ENCODE data around the gene SLC25A21. TPM values are rescaled to one million over a fixed set of nuclear protein-coding genes. Genes with fewer than 3 reads are reported as not detected.
"Not testable (repeated sequence)": the region's sequence is repeated elsewhere in the genome, so short reads cannot be mapped to it uniquely, and the experiment has no call there.

The SLC25A21 gene
- total RNA-seq, 4 donors from 2014 or later, result 0.67 to 2.1 (median 0.91) TPM

- intact Hi-C loops (cut with DNase I), result no loop called here
- Histone ChIP-seq H3K9me3 (no peaks in the 10 kb centered on the region), H3K4me3 (no peak overlapping the region), H3K36me3 (no peaks in the 10 kb centered on the region), H3K27ac (no peak overlapping the region), H3K27me3 (no peaks in the 10 kb centered on the region), H3K4me1 (peaks cover 0 to 14% (median 3%) of the 10 kb centered on the region in 3 donors)
- 50 to 63% methylated on average over 2 of the region's 2 CpGs for WGBS, 2 donors
- no peak for TF ChIP-seq POLR2A (IDR thresholded peaks at IDR 0.05)
- TF ChIP-seq, protein P1, sequence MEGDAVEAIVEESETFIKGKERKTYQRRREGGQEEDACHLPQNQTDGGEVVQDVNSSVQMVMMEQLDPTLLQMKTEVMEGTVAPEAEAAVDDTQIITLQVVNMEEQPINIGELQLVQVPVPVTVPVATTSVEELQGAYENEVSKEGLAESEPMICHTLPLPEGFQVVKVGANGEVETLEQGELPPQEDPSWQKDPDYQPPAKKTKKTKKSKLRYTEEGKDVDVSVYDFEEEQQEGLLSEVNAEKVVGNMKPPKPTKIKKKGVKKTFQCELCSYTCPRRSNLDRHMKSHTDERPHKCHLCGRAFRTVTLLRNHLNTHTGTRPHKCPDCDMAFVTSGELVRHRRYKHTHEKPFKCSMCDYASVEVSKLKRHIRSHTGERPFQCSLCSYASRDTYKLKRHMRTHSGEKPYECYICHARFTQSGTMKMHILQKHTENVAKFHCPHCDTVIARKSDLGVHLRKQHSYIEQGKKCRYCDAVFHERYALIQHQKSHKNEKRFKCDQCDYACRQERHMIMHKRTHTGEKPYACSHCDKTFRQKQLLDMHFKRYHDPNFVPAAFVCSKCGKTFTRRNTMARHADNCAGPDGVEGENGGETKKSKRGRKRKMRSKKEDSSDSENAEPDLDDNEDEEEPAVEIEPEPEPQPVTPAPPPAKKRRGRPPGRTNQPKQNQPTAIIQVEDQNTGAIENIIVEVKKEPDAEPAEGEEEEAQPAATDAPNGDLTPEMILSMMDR (IDR thresholded peaks at IDR 0.05), result no peak
- DNase-seq, result no peak
These were observed 354.2 kb downstream of the SLC25A21 start for GRCh38 chr14:36818246-36818645.

GRCh38 chr14:36817071-36817930 is 355.1 kb downstream of the SLC25A21 start:
- intact Hi-C loops (cut with DNase I), result no loop called here
- WGBS, 2 donors, result 79 to 81% methylated on average over 7 to 9 of the region's 9 CpGs
- TF ChIP-seq, protein P1 (IDR thresholded peaks at IDR 0.05), result no peak
- TF ChIP-seq POLR2A (IDR thresholded peaks at IDR 0.05), result no peak
- H3K9me3 ChIP-seq, result no peaks in the 10 kb centered on the region
- H3K4me3 ChIP-seq, result no peak overlapping the region
- no peaks in the 10 kb centered on the region for H3K36me3 ChIP-seq
- H3K27me3 ChIP-seq, result no peaks in the 10 kb centered on the region
- DNase-seq, result no peak
- no peak overlapping the region for H3K27ac ChIP-seq
- H3K4me1 ChIP-seq, result peaks cover 0 to 14% (median 3%) of the 10 kb centered on the region in 3 donors

- Histone ChIP-seq H3K27ac (no peak overlapping the region), H3K9me3 (no peaks in the 10 kb centered on the region), H3K4me3 (no peak overlapping the region), H3K36me3 (no peaks in the 10 kb centered on the region), H3K27me3 (no peaks in the 10 kb centered on the region), H3K4me1 (peaks cover 0 to 14% (median 3%) of the 10 kb centered on the region in 3 donors)
- TF ChIP-seq, protein P1 (IDR thresholded peaks at IDR 0.05), result no peak
- no peak for TF ChIP-seq POLR2A (IDR thresholded peaks at IDR 0.05)
- 39 to 56% methylated on average over 5 of the region's 5 CpGs for WGBS, 2 donors
- intact Hi-C loops (cut with DNase I), result no loop called here
- DNase-seq, result no peak
These were observed 355.9 kb downstream of the SLC25A21 start for GRCh38 chr14:36816481-36816880.

DNA sequence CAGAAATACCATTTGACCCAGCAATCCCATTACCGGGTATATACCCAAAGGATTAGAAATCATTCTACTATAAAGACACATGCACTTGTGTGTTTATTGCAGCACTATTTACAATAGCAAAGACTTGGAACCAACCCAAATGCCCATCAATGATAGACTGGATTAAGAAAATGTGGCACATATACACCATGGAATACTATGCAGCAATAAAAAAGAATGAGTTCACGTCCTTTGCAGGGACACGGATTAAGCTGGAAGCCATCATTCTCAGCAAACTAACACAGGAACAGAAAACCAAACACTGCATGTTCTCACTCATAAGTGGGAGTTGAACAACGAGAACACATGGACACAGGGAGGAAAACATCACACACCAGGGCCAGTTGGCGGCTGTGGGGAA is 357.6 kb downstream of the SLC25A21 start:
- H3K4me3 ChIP-seq; H3K9me3 ChIP-seq; DNase-seq; intact Hi-C loops (cut with DNase I); H3K27ac ChIP-seq; H3K36me3 ChIP-seq; H3K4me1 ChIP-seq; H3K27me3 ChIP-seq: not testable (repeated sequence)
- WGBS, 2 donors, result 84 to 87% methylated on average over 5 of the region's 5 CpGs

GRCh38 chr14:36810209-36810608 is 362.2 kb downstream of the SLC25A21 start:
- no peaks in the 10 kb centered on the region for H3K27me3 ChIP-seq
- no peak overlapping the region for H3K4me3 ChIP-seq
- H3K4me1 ChIP-seq, result no peaks in the 10 kb centered on the region
- TF ChIP-seq, protein P1 (IDR thresholded peaks at IDR 0.05), result no peak
- TF ChIP-seq POLR2A (IDR thresholded peaks at IDR 0.05), result no peak
- no peaks in the 10 kb centered on the region for H3K9me3 ChIP-seq
- no peak overlapping the region for H3K27ac ChIP-seq
- no peaks in the 10 kb centered on the region for H3K36me3 ChIP-seq
- 83 to 90% methylated on average over 2 of the region's 2 CpGs for WGBS, 2 donors
- intact Hi-C loops (cut with DNase I), result no loop called here
- no peak for DNase-seq

All from esophagus squamous epithelium (tissue), 5 donors.